ENCODE data around the gene RXFP1.

DNA sequence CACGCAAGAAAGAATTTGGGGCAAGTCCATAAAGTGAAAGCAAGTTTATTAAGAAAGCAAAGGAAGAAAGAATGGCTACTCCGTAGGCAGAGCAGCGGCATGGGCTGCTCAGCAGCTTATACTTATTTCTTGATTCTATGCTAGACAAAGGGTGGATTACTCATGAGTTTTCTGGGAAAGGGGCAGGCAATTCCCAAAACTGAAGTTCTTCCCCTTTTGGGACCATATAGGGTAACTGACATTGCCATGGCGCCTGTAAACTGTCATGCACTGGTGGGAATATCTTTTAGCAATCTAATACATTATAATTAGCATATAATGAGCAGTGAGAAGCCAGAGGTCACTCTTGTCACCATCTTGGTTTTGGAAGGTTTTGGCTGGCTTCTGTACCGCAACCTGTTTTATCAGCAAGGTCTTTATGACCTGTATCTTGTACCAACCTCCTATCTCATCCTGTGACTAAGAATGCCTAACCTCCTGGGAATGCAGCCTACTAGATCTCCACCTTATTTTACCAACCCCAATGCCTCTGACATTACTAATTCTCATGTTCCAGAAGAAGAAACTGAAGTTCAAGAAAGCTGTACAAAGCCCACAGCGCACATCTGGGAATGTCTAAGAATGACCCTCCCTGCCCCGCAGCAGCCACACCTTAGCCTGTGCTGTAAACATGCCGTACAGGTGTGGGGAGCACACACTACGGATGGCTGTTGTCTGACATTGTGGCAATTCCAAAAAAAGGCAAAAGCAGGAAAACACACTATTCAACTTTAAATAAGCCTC lies 18.6 kb downstream of the RXFP1 start:
- TF ChIP-seq, protein P1, sequence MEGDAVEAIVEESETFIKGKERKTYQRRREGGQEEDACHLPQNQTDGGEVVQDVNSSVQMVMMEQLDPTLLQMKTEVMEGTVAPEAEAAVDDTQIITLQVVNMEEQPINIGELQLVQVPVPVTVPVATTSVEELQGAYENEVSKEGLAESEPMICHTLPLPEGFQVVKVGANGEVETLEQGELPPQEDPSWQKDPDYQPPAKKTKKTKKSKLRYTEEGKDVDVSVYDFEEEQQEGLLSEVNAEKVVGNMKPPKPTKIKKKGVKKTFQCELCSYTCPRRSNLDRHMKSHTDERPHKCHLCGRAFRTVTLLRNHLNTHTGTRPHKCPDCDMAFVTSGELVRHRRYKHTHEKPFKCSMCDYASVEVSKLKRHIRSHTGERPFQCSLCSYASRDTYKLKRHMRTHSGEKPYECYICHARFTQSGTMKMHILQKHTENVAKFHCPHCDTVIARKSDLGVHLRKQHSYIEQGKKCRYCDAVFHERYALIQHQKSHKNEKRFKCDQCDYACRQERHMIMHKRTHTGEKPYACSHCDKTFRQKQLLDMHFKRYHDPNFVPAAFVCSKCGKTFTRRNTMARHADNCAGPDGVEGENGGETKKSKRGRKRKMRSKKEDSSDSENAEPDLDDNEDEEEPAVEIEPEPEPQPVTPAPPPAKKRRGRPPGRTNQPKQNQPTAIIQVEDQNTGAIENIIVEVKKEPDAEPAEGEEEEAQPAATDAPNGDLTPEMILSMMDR (IDR thresholded peaks at IDR 0.05), result no peak
- no peak for TF ChIP-seq POLR2A (IDR thresholded peaks at IDR 0.05)
- TF ChIP-seq EP300 (IDR thresholded peaks at IDR 0.05), result no peak

Data from stomach (tissue), 4 donors.